ENCODE data around the gene PTPRA.

DNA sequence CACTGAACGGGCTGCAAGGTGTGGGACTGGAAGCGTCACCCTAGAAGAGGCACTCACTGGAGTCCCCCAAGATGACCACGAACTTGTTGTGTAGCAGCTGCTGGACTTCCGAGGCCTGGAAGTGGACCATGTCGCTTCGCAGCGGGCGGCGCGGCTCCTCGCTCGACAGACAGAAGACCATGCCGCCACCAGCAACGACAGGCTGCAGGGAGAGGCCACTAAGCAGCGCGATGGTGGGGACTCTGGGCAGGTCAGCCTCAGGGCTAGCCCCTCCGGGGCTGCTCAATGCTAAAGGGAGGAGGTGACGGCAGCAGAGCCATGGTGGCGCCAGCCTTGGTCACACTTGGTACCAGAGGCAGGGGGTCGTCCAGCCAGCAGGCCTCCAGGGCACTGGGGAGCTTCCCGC, 33.5 kb upstream of the PTPRA start:
- TF ChIP-seq POLR2A (IDR thresholded peaks at IDR 0.05; ENCODE audit: low read depth, low read length) (no peak), FOS (IDR thresholded peaks at IDR 0.05; ENCODE audit: borderline replicate concordance, insufficient read depth, low read length) (no peak), EZH2 (IDR thresholded peaks at IDR 0.05; ENCODE audit: borderline replicate concordance, low read depth, low read length, severe bottlenecking) (no peak)
- TF ChIP-seq, protein P1, sequence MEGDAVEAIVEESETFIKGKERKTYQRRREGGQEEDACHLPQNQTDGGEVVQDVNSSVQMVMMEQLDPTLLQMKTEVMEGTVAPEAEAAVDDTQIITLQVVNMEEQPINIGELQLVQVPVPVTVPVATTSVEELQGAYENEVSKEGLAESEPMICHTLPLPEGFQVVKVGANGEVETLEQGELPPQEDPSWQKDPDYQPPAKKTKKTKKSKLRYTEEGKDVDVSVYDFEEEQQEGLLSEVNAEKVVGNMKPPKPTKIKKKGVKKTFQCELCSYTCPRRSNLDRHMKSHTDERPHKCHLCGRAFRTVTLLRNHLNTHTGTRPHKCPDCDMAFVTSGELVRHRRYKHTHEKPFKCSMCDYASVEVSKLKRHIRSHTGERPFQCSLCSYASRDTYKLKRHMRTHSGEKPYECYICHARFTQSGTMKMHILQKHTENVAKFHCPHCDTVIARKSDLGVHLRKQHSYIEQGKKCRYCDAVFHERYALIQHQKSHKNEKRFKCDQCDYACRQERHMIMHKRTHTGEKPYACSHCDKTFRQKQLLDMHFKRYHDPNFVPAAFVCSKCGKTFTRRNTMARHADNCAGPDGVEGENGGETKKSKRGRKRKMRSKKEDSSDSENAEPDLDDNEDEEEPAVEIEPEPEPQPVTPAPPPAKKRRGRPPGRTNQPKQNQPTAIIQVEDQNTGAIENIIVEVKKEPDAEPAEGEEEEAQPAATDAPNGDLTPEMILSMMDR (IDR thresholded peaks at IDR 0.05; ENCODE audit: extremely low read depth in 1 of 2, insufficient read depth in 1 of 2, low read depth in 1 of 2, low read length in 2 of 2), result no peak
- TF ChIP-seq, protein P2, sequence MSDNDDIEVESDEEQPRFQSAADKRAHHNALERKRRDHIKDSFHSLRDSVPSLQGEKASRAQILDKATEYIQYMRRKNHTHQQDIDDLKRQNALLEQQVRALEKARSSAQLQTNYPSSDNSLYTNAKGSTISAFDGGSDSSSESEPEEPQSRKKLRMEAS (IDR thresholded peaks at IDR 0.05; ENCODE audit: insufficient read depth, insufficient read length), result no peak

Measured in endothelial cell of umbilical vein (primary cell).